HL-60 (cell line): Measurements from ENCODE around the gene BEX5.
"Not testable (repeated sequence)": the region's sequence is repeated elsewhere in the genome, so short reads cannot be mapped to it uniquely, and the experiment has no call there.

Source experiments
- DNase-seq, 2 experiments: peaks; one replicate each; pipeline ENCODE4 v3.0.0-alpha.2; 2010 to 2020; ENCODE audit warnings: low read depth in 1 of 2, low spot score in 1 of 2
- H3K27ac ChIP-seq: fragments of 250-450 bp; sonication (Bioruptor Pico); replicated peaks from 2 replicates; pipeline ENCODE4 v1.5.1; 2020; ENCODE audit warnings: mild to moderate bottlenecking, moderate library complexity
- H3K27me3 ChIP-seq: fragments of 250-450 bp; sonication (Bioruptor Pico); 2 replicates; pipeline ENCODE4 v1.5.1; 2021; ENCODE audit warnings: mild to moderate bottlenecking, moderate library complexity; ENCODE audit not compliant: insufficient read depth, poor library complexity, severe bottlenecking
- H3K4me3 ChIP-seq: replicated peaks from 2 replicates; pipeline ENCODE4 v1.5.1; 2011; ENCODE audit warnings: mild to moderate bottlenecking, control low read depth, low read length; ENCODE audit not compliant: insufficient read depth
- GABPA ChIP-seq: IDR thresholded peaks from 2 replicates; pipeline ENCODE4 v1.6.1; 2012; ENCODE audit warnings: low read depth
- POLR2AphosphoS5 ChIP-seq: IDR thresholded peaks from 2 replicates; pipeline ENCODE4 v1.6.1; 2012; ENCODE audit warnings: low read depth
- SPI1 ChIP-seq: IDR thresholded peaks from 2 replicates; pipeline ENCODE4 v1.6.1; 2012; ENCODE audit warnings: low read depth, mild to moderate bottlenecking, borderline replicate concordance
- TF ChIP-seq, protein P1 (sequence below): IDR thresholded peaks from one replicate; pipeline ENCODE4 v1.5.1; 2011; ENCODE audit warnings: low read length, control low read depth, inconsistent platforms; ENCODE audit not compliant: insufficient read depth
- TF ChIP-seq, protein P2 (sequence below): IDR thresholded peaks from 2 replicates; pipeline ENCODE4 v1.6.1; 2012; ENCODE audit warnings: low read depth; ENCODE audit not compliant: insufficient replicate concordance

BEX5 gene

DNA sequence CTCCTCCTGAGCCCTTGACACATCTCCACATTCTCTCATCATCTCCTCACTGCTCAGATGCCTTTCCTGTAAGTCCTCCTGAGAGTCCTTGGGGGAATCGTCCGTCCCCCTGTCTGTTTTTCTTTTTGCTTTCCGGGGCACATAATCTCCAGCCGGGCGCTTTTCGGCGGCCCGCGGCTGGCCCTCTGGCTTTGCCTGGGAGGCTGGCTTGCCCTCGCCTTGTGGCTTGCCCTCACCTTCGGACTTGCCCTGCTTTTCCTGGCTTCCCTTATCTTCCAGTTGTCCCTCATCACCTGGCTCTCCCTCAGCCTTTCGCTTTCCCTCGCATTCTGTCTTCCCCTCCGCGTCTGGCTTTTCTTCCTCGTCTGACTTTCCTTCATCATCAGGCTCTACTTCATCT is 14.9 kb downstream of the BEX5 start:
- not testable (repeated sequence) for DNase-seq, H3K27me3 ChIP-seq, H3K4me3 ChIP-seq, H3K27ac ChIP-seq

DNA sequence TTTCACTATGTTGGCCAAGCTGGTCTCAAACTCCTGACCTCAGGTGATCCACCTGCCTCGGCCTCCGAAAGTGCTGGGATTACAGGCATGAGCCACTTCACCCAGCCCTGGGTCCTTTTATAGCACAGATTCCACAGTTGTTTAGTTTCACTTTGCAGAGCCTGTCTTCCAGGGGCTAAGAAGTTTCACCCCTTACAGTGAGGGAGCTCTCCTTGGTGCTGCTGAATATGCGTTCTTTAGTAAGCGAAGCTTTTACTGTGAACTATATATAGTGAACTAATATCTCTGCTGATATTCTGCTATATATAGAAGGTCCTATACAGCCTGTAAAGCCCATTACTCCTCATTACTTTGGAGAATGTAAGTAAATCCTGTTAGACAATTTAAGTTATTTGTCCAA is 17.7 kb downstream of the BEX5 start:
- TF ChIP-seq POLR2AphosphoS5 (no peak), GABPA (no peak), SPI1 (no peak)
- TF ChIP-seq, protein P1, sequence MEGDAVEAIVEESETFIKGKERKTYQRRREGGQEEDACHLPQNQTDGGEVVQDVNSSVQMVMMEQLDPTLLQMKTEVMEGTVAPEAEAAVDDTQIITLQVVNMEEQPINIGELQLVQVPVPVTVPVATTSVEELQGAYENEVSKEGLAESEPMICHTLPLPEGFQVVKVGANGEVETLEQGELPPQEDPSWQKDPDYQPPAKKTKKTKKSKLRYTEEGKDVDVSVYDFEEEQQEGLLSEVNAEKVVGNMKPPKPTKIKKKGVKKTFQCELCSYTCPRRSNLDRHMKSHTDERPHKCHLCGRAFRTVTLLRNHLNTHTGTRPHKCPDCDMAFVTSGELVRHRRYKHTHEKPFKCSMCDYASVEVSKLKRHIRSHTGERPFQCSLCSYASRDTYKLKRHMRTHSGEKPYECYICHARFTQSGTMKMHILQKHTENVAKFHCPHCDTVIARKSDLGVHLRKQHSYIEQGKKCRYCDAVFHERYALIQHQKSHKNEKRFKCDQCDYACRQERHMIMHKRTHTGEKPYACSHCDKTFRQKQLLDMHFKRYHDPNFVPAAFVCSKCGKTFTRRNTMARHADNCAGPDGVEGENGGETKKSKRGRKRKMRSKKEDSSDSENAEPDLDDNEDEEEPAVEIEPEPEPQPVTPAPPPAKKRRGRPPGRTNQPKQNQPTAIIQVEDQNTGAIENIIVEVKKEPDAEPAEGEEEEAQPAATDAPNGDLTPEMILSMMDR = no peak
- TF ChIP-seq, protein P2, sequence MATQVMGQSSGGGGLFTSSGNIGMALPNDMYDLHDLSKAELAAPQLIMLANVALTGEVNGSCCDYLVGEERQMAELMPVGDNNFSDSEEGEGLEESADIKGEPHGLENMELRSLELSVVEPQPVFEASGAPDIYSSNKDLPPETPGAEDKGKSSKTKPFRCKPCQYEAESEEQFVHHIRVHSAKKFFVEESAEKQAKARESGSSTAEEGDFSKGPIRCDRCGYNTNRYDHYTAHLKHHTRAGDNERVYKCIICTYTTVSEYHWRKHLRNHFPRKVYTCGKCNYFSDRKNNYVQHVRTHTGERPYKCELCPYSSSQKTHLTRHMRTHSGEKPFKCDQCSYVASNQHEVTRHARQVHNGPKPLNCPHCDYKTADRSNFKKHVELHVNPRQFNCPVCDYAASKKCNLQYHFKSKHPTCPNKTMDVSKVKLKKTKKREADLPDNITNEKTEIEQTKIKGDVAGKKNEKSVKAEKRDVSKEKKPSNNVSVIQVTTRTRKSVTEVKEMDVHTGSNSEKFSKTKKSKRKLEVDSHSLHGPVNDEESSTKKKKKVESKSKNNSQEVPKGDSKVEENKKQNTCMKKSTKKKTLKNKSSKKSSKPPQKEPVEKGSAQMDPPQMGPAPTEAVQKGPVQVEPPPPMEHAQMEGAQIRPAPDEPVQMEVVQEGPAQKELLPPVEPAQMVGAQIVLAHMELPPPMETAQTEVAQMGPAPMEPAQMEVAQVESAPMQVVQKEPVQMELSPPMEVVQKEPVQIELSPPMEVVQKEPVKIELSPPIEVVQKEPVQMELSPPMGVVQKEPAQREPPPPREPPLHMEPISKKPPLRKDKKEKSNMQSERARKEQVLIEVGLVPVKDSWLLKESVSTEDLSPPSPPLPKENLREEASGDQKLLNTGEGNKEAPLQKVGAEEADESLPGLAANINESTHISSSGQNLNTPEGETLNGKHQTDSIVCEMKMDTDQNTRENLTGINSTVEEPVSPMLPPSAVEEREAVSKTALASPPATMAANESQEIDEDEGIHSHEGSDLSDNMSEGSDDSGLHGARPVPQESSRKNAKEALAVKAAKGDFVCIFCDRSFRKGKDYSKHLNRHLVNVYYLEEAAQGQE = peak; percentile 75
- Histone ChIP-seq H3K27ac (no peak overlapping the region), H3K27me3 (no peaks in the 10 kb centered on the region), H3K4me3 (no peak overlapping the region)
- no peak for DNase-seq

DNA sequence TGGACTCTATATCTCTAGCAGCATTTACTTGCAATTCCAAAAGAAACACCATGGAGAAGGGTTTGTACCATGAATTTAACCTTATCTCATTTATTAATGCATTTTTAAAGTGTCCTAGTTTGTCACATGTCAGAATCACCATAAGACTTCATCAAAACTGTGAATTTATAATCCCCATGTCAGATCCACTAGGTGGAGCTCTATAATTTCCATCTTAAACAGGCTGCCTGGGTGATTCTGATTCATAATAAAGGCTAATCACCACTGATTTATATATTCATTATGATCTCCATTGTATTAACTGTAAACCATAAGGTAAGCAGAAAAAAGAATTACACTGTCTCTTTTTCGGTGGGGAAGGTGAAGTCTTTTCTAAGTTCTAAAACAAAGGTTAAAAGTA is 26.3 kb downstream of the BEX5 start:
- TF ChIP-seq GABPA = no peak
- TF ChIP-seq, protein P2 = no peak
- TF ChIP-seq, protein P1 = no peak
- TF ChIP-seq SPI1 = no peak
- no peak for TF ChIP-seq POLR2AphosphoS5
- no peak for DNase-seq
- H3K4me3 ChIP-seq = no peak overlapping the region
- peaks cover 8% of the 10 kb centered on the region for H3K27me3 ChIP-seq
- H3K27ac ChIP-seq = no peak overlapping the region

DNA sequence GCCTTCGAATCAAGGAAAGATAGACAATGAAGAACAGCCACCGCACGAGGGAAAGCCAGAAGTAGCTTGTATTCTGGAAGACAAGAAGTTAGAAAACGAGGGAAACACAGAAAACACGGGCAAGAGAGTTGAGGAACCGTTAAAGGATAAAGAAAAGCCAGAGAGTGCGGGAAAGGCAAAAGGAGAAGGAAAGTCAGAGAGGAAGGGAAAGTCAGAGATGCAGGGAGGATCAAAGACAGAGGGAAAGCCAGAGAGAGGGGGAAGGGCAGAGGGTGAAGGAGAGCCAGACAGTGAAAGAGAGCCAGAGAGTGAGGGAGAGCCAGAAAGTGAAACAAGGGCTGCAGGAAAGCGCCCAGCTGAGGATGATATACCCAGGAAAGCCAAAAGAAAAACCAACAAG is 28.9 kb downstream of the BEX5 start:
- Histone ChIP-seq H3K27ac (no peak overlapping the region), H3K4me3 (no peak overlapping the region), H3K27me3 (peaks cover 8% of the 10 kb centered on the region)
- no peak for DNase-seq
- TF ChIP-seq, protein P1 = no peak
- TF ChIP-seq SPI1 = no peak

DNA sequence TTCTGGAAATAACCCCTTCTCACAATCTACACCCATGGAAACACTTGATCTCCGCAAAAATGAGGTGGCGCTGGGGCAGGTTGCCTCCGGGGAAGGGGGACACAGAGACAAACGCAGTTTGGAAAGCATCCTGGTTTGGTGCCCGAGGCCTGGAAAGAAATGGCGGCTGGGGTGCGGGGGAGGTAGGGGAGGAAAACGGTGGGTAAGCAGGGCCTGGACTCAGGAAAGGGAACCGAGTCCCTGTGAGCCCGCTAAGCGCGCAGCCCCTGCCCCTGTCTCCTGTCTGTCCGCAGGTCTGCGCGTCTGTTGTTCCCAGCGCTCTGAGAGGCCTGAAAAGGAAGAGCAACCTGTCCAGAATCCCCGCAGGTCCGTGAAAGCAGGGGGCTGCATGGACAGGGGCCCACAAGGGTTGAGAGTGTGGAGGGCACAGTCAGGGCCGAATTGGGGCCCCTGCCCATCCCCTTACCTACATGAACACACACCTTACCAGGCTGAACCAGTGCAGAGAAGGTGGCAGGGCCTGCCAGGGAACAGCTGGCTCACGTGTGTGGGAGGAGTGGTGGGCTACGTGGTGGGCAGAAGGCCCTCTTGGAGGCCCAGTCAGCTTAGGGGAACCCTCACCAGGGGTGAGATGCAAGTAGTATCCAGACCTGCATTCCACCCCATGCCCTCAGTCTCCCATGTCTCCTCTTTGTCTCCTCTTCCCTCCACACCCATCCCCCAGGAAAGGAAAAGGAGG is 29.5 kb downstream of the BEX5 start:
- H3K27ac ChIP-seq, H3K4me3 ChIP-seq, H3K27me3 ChIP-seq: not testable (repeated sequence)

DNA sequence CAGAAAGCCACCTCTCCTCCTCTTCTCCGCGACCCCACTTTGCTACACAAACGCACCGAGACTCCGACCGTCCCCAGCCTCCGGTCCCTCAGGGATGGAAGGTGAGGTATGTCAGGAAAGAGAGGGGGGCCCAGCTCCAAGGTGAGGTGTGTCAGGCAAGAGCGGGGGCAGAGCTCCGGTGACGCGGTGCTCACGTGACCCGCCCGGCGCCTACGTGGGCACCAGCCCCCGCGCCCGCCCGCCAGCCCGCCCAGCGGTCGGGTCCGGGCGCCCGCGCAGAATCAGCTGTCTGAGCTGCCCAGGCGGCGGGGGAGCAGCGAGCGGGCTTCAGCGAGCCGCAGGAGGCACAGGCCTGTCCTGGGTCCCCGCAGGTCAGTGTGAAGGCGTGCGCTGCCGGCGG is 30.3 kb downstream of the BEX5 start, which contains the start of gene TCEAL2:
TSS of gene TCEAL2 (plus strand) at position 244 of the 400 bp plus-strand sequence. CDS start 1,152 bp downstream, outside the sequence.
- H3K27ac ChIP-seq, DNase-seq, H3K4me3 ChIP-seq, H3K27me3 ChIP-seq: not testable (repeated sequence)

More for the DNA sequence above, 29.5 kb downstream of the BEX5 start:
- DNase-seq = not testable (repeated sequence)

DNA sequence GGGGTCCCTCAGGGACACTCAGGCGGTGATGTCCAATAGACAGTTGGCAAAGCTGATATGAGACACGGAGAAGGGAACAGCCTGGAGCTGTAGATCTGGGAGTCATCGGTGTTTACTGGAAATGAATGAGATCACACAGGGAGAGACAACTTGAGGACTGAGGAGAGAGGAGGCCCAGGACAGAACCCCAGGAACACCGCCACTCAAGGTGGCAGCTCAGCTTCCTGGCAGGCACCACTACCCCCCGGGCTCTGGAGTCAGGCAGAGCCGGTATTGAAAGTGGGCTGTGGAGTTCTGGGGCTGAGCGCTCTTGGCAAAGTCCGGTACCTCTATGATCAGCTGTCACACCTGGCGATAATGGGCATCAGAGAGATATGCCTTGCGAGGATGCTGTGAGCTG is 30.8 kb downstream of the BEX5 start:
- not testable (repeated sequence) for H3K4me3 ChIP-seq, H3K27me3 ChIP-seq, DNase-seq, H3K27ac ChIP-seq
